COLO829 (cell line): Measurements from ENCODE around the gene MXD3.
A peak's percentile ranks its signal among the peaks of the same experiment; 100 is the strongest.
"Not testable (repeated sequence)": the region's sequence is repeated elsewhere in the genome, so short reads cannot be mapped to it uniquely, and the experiment has no call there.

Source experiments
- DNase-seq: peaks from one replicate; pipeline ENCODE4 v3.0.0; 2012; ENCODE audit warnings: low spot score

The MXD3 gene

GRCh38 chr5:177311723-177312648, at the start of gene MXD3:
MXD3 (minus strand) TSS chr5:177311898; CDS start chr5:177311830, 68 bp downstream.
- peak; percentile 81 for DNase-seq

- DNase-seq = not testable (repeated sequence)
Observed at GRCh38 chr5:177360740-177361139, 49.0 kb upstream of the MXD3 start.

- no peak for DNase-seq
Observed at GRCh38 chr5:177359860-177360259, 48.2 kb upstream of the MXD3 start.

GRCh38 chr5:177359451-177359851, 47.8 kb upstream of the MXD3 start:
- DNase-seq = no peak

- no peak for DNase-seq
Observed at GRCh38 chr5:177358370-177358819, 46.7 kb upstream of the MXD3 start.

- DNase-seq = peak; percentile 45
Observed at GRCh38 chr5:177357459-177358351, 46.0 kb upstream of the MXD3 start, which contains the start of gene RGS14. RGS14 (plus strand) TSS chr5:177357924; CDS start chr5:177358025, 101 bp downstream.

GRCh38 chr5:177357146-177357458, 45.4 kb upstream of the MXD3 start:
- no peak for DNase-seq

GRCh38 chr5:177356746-177357145, 45.0 kb upstream of the MXD3 start:
- no peak for DNase-seq

GRCh38 chr5:177355868-177356168, 44.1 kb upstream of the MXD3 start:
- no peak for DNase-seq

- no peak for DNase-seq
Observed at GRCh38 chr5:177355162-177355867, 43.6 kb upstream of the MXD3 start.

- no peak for DNase-seq
Observed at GRCh38 chr5:177354711-177355110, 43.0 kb upstream of the MXD3 start.

- DNase-seq = no peak
Observed at GRCh38 chr5:177354256-177354655, 42.6 kb upstream of the MXD3 start.

- no peak for DNase-seq
Observed at GRCh38 chr5:177353093-177353492, 41.4 kb upstream of the MXD3 start.

GRCh38 chr5:177351392-177352329, 40.0 kb upstream of the MXD3 start, which contains the start of gene LMAN2:
LMAN2 (minus strand) TSS chr5:177351668; CDS start chr5:177351647, 21 bp downstream.
- peak; percentile 89 for DNase-seq

- DNase-seq = no peak
Observed at GRCh38 chr5:177350776-177351391, 39.2 kb upstream of the MXD3 start.

GRCh38 chr5:177349762-177350161, 38.1 kb upstream of the MXD3 start:
- no peak for DNase-seq

GRCh38 chr5:177349362-177349647, 37.6 kb upstream of the MXD3 start:
- DNase-seq = no peak

GRCh38 chr5:177347699-177348098, 36.0 kb upstream of the MXD3 start:
- DNase-seq = no peak

GRCh38 chr5:177346820-177347219, 35.1 kb upstream of the MXD3 start:
- no peak for DNase-seq

GRCh38 chr5:177344891-177345290, 33.2 kb upstream of the MXD3 start:
- no peak for DNase-seq

- DNase-seq = no peak
Observed at GRCh38 chr5:177343777-177344176, 32.1 kb upstream of the MXD3 start.
